GM21737 (cell line): ENCODE measurements around the gene WDR64.
"Not testable (repeated sequence)": the region's sequence is repeated elsewhere in the genome, so short reads cannot be mapped to it uniquely, and the experiment has no call there.

Source experiments
- ATAC-seq: cut with Tn5 transposase; IDR thresholded peaks from one replicate; pipeline ENCODE4 v1.9.1; 2021; ENCODE audit warnings: mild to moderate bottlenecking, moderate library complexity; ENCODE audit not compliant: unreplicated experiment

Gene WDR64

DNA sequence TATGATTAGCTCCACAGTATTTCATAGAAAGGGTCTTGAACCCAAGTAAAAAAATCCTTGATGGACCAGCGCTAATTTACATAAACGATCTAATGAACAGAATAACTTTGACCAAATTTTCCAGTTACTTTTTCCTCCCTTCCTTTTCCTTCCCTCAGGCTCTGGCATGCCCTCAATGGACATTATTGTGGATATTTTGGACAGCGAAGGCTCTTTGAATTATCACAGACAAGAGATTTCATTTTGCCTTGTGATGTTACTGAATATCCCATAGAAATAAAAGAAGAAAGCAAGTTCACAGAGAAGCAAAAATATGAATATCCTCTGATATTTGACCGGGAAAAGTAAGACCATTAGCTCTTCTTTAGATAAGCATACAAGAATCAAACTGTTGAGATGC lies 135.6 kb downstream of the WDR64 start:
- no peak for ATAC-seq

DNA sequence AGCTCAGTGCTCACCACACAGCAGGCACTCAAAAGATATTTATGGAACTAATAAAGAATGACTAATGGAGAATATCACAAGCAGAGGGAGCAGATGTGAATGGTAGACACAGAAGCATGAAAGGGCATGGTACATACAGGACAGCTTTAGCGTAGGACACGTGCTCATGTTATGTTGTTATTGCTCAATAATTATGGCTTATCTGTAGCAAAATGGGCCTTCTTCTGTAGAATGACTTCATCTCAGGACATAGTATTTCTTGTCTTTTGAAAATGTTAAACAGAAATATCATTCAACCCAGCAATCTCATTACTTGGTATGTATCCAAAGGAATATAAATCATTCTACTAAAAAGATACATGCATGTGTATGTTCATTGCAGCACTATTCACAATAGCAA lies 137.0 kb downstream of the WDR64 start:
- no peak for ATAC-seq

DNA sequence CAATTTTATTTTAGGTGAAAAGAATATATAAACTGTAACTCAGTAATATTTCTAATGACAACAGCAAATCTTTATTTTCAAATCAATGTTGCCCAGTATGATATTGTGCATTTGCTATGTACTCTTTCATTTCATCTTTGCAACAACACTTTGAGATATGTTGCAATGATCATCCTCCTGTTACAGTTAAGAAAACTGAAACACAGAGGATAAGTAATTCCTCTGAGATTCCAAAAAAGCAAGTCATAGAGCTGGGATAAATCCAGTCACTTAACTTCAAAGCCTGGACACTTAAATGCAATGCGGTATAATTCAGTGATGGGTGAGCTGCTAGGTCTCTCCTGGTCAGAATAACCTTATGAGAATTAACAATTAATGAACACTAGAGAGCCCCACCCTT lies 147.3 kb downstream of the WDR64 start:
- ATAC-seq, result no peak

DNA sequence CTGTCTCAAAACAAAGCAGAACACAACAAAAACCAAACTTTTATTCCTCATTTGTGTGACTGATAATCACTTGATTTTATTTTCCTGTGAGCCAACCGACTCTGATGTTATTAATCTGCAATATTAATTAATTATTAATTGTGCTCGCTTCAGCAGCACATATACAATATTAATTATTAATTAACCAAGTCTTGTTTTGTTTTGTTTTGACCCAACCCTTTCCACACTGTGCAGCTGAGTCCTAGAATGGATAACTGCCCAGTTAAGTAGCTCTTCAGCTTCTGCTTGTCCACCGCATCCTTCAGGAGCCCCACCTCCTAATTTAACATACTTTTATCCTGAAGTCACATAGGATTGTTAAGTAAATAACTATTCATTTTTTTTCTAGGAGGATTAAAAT lies 148.6 kb downstream of the WDR64 start:
- no peak for ATAC-seq

DNA sequence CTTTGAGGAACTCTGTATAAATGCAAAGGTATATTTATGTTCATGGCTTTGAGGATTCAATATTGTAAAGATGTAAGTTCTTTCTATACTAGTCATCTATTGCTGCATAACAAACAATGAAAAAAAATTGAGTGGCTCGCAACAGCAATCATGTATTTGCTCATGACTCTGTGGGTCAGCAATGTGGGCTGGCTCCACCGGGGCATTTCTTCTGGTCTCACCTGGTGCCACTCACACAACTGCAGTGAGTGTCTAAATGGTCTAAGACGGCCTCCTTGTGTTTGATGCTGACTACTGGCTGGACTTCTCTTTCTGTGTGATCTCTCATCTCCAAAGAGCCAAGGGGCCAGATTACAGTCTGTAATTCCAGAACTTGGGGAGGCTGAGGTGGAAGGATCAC lies 150.8 kb downstream of the WDR64 start:
- no peak for ATAC-seq

DNA sequence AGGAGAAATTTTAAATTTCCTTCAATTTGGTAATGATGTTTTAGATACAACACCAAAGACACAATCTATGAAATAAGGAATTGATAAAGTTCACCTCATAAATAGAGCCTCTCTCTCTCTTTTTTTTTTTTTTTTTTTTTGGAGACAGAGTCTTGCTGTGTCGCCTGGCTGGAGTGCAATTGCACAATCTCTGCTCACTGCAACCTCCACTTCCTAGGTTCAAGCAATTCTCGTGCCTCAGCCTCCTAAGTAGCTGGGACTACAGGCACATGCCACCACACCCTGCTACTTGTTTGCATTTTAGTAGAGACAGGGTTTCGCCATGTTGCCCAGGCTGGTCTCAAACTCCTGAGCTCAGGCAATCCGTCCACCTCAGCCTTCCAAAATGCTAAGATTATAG lies 152.6 kb downstream of the WDR64 start:
- ATAC-seq, result not testable (repeated sequence)

DNA sequence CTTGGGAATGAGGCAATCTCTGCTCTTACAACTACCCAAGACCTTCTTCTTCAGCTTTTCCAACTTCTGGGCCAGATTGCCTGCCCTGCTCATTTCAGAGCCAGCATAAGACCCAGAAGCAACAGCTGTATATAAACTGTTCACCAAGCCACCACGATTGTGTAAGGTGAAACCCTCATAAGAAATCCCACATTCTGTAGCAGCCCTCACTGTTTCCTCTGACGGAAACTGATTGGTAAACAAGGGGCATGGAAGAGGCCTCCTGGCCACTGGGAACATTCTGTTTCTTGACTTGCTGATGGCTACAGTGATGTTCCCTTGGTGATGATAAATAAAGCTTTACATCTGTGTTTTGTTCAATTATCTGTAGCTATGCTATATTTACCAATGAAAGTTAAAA lies 156.2 kb downstream of the WDR64 start:
- no peak for ATAC-seq

DNA sequence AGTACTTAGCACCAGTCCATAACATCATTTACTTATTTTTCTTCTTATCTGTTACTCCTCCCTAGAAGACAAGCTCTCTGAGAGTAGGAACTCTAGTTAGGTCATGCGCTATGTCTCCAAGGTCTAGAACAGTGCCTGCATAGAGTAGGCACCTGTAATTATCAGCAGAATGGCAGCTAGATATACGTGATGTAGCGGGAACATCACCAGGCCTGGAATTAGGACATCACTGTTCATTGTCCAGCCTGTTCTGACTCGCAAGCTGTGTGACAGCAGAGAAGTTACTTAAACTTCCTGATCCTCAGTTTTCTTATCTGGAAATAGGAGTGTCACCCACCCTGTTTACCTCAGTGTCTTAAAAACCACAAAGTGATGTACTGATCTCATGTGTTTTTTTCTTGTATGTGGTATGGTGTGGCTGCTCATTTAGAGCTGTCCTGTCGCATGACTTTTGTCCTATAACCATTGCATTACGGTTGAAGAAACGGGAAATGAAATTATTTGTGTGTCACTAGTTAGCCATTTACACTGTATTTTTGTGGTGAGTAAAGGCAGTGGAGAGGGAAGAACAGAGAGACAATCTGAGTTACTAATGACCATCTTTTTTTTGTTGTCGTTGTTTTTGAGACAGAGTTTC lies 158.8 kb downstream of the WDR64 start:
- ATAC-seq, result peak; percentile 77

DNA sequence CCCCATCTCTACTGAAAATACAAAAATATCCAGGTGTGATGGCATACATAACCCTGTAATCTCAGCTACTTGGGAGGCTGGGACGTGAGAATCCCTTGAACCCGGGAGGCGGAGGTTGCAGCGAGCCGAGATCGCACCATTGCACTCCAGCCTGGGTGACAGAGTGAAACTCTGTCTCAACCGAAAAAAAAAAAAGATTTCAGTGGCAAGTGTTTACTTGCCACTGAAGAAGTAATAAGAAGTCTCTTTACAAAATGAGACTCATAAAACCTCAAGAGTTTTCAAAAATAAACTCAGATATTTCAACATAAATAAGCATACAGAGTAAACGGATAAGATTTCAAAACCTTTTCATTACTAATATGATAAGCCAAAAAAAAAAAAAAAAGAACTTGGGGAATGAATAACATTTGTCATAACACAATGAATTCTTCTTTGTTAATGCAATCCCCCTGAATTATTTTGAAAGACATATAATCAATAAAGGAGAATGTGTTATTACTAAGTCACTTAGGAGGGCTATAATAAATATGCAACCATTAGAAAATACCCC lies 161.8 kb downstream of the WDR64 start:
- no peak for ATAC-seq

DNA sequence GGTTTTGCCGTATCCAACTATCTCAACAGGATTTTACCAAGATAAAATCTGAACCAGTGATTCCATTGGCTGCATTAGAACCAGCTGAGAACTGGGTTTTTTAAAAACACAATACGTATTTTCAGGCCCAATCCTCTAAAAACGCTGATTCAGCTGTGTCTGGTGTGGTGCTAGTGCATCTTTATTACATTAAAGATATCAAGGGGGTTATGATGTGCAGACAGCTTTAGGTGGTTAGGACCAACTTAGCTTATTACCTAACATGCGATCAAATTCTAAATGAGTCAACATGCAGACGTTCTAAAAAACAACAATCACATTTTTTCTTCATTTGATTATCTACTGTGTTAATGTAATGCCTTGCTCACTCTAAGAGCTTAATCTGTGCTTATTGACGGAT lies 163.9 kb downstream of the WDR64 start:
- ATAC-seq, result no peak

DNA sequence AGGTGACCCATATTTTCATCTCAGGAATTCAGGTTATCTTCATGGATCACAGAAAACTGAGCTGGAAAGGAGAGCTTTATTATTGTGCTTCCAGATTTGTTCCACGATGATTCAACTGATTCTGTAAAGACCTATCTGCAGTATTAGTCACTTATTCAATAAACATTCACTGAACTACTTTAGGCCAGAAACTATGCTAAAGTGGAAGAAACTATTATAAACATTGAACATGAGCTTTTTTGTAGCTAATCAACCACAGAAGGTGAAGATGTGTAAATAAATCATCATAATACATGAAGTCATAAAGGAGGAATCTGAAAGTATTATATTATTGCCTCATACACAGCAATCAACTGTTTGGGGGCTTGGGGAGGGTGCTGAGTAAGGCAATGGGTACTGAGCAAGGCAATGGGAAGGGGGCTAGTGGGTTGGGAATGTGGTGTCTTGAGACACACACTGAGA lies 165.3 kb downstream of the WDR64 start:
- no peak for ATAC-seq

DNA sequence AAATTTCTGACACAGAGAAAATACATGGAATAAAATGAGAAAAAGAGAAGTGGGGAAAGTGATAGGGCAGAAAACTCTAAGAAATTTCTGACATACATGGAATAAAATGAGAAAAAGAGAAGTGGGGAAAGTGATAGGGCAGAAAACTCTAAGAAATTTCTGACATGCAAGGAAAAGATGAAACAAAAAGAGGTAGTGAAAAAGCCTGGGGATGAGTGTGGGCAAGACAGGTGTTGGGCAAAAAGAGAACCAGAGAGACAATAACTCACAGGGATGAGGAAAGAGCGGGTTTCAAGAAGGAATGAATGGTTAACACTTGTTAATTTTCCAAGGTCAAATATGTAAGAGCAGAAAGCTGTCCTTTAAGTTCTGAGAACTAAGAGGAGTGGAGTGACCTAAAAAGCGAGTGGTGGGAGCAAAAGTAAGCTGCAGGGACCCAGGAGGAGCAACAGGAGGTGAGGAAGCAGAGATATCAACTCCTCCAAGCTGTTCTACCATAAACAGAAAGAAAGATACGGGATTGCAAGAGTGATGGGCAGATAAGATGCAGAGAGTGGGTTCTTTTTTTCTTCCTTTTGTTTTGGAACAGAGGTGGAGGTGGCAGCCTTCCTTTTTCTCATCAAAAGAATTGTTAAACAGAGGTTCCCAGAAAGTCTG lies 166.0 kb downstream of the WDR64 start:
- ATAC-seq, result no peak

DNA sequence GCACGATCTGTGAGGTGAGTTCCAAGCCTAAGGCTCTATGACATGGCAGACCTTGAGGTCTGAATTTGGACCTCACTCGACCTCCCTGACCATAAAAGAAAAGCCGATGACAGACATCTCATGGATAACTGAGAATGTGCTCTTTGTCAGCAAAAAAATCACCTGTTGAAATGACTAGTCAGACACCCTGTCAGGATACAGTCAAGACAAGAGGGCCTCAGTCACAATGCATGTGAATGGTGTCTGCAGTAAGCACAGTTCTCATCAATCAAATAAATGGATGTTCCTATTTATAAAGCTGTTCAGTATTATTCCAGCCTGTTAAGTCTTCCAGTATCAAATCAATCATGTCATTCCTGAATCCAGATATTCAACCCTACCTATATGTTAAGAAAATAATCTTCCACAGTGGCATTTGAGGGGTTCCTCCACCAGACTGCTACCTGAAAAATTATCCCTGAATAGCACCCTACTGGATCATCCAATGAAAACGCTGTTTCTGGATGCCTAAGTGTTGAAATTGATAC lies 167.3 kb downstream of the WDR64 start:
- no peak for ATAC-seq

DNA sequence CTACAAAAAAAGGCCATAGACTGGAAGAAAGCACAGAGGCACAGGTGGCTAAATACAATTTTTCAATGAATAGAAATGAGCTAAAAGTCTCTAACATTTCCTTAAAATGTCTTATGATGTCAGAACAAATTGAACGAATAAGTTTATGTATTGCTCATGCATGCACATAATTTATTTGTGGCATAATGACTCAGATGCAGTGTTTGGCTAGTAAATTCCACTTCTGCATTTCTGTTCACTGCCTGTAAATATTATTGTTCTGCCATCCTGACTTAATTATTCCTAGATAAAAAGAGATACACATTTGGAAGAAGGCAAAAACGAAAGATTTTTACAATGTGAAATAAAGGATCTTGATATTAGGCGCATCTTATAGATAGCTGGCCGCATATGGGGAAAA lies 169.3 kb downstream of the WDR64 start:
- no peak for ATAC-seq

DNA sequence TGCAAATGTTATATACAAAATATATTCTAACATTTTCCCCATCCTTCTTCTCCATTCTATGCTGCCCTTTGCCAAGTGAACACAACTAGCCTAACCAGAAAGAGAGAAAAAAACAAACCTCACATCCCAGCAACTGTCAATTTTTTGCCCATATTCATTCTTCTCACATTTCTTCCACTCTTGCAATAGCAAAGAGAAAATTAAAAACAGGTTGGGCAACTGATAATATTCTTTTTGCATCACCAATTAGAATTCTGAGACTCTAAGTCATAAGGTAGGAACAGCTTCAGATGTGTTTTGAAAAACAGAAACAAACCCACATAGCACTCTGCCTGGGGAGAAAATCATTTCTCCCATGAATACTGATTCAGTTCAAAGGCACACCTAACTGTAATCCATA lies 170.8 kb downstream of the WDR64 start:
- no peak for ATAC-seq

DNA sequence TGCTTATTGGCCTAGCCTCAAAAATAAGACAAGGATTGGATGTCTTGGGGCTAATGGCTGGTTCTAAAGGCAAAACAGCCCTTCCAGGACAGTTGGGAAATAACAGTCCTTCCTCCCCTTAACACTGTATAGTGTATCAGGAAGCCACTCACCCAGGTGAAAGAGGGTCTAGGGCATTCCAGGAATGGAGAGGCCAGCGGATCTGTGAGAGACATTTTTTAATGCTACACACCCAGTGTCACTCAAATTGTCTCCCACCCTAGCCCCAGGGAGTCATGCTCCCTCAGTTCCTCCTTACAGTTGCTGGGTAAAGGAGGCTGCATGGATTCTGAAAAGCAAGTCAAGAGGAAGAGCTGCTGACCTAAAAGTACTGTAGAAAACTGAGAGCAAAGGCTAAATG lies 171.8 kb downstream of the WDR64 start:
- ATAC-seq, result no peak

DNA sequence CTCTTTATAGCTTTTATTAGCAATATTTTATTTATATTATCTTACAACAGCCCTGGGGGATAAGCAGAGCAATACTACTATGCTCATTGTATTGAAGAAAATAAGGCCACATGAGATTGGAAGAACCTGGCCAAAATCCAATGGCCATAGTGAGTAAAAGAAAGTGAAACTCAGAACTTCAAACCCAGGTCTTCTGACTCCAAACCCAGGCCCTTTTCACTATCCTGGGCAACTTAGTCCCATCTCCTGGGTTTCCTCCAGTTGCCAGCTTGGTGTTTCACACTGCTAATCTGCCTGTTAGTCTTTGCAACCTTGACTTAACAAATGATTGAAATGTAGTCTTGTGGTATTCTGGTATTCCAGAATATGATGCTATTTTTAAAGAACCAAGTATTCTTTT lies 173.5 kb downstream of the WDR64 start:
- no peak for ATAC-seq

DNA sequence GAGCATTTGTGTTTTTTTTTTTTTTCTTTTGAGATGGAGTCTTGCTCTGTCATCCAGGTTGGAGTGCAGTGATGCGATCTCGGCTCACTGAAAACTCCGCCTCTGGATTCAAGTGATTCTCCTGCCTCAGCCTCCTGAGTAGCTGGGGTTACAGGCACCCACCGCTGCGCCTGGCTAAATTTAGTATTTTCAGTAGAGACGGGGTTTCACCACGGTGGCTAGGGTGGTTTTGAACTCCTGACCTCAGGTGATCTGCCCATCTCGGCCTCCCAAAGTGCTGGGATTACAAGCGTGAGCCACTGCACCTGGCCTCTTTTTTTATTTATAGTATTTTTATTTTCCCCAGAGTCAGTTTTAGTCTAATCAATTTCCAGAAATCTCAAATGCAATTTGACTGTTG lies 174.5 kb downstream of the WDR64 start:
- not testable (repeated sequence) for ATAC-seq

DNA sequence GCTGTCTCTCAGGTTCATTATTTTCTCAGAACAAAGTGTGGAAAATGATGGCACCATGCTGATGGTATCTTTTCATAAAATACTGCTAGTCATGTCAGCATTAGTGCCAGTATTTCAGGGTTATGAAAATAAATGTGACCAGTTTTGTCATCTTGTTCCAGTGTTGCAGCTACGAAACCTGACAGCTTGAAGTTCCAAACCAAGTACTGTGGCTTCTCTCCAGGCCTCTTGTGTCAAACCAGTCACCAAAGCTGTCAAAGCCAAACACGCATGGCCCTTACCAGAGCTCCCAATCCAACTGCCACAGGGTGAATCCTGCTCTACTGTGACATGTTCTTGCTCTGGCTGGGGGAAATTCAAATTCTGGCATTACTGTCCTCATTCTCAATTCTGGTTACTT lies 175.2 kb downstream of the WDR64 start:
- no peak for ATAC-seq

DNA sequence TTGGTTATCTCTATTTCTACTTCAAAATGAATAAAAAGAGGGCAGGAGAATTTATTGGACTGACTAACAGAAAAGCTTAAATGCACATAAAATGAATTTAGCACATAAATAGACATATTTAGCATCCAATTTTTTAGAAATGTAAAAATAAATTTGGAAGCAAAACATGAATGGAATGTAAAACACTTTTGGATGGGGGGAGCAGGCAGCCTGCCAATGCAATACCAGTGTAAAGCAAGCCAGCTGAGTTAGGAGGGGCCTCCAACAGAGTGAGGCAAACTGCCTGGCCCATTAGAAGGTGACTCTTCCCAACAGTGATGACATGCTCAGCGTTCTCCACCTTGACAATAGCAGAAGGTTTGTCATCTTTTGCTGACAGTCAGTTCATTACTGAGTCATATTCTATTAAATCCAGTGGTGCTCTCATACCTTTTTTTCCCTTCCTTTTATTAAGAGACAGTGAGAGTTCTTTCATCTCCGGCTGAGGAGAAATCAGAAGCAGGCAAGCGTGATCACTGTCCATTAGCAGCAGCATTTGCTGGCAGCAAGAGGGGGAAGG lies 176.5 kb downstream of the WDR64 start:
- ATAC-seq, result no peak

DNA sequence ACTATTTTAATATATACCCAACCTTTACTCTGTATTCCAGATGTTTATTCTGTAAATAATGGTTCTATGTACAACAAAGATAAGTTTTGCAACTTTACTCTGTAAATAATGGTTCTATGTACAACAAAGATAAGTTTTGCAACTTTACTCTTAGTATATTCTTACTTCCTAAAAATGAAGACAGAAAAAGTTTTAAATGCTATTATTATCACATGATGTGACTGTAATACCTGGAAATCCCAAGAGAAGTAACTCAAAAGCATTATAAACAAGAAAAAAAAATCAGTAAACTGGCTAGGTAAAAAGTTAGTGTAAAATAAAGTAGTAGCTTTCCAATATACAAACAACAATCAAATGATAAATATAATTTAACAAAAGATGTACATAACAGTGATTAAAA lies 177.4 kb downstream of the WDR64 start:
- no peak for ATAC-seq

DNA sequence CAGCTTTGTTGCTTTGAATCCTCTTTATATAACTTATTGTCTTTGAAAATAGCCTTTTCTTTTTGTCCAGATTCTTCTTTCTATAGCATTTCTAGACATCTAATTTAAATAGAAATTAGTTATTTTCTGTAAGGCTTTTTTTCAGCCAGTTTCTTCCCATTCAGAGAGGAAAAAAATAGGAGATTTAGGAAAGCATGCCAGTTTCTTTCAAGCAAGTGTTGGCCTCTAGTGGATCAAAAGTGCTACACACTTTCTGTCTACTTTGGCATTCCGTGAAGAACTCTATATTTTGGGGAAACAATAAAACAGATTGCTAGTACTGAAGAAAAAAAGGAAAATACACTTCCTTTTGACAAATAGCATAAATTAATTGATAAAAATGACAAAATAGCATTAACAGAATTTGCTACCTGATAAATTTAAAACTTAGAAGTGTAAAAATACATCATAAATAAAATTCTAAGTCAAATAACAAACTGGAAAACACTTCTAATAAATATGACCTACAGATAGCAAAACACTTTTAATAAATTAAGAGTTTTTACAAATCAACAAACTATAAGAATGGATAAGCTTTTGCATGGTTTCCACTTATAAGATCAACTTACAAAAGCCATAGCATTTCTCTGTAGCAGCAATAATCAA lies 182.8 kb downstream of the WDR64 start:
- no peak for ATAC-seq
